ENCODE data around the gene TADA2A.
"Not testable (repeated sequence)": the region's sequence is repeated elsewhere in the genome, so short reads cannot be mapped to it uniquely, and the experiment has no call there.

The TADA2A gene

GRCh38 chr17:37493249-37494027 is 86.8 kb downstream of the TADA2A start:
- no peak for DNase-seq

- DNase-seq: no peak
Observed at GRCh38 chr17:37494401-37494831, 87.7 kb downstream of the TADA2A start.

DNA sequence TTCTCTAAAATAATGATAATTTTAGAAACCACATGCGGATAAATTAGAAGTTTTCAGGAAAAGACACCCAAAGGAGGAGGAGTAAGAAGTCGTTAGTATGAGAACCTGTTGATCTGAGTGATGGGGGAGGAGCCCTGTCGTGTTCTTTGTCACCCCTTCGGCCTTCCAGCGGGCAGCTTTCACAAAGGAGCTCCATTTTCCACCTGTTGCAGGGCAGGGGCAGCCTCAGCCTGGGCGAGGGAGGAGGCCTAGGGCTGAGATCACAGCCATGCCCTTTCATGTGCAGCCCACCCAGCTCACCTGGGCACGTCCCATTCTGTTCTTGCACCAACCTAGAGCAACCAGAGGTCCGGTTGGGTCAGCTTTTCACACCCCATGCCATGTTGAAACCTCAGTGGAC is 88.3 kb downstream of the TADA2A start:
- DNase-seq: no peak

DNA sequence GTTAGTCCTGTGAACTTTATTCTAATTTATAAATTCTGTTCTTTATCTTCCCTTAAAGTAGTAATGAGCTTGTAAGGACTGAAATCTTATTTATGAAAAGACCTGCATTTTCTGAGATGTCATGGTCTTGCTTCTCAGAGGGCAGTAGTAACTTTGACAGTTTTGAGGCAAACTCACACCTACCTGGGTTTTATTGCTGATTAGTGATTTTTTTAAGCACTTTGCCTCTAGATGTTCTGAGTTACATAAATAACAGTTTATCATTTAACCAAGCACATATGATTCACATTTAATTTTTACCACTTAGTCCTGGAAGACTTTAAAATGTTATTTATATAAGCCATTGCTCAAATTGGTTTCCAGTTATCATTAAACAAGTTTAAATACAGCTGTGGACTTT is 93.7 kb downstream of the TADA2A start:
- no peak for DNase-seq

DNA sequence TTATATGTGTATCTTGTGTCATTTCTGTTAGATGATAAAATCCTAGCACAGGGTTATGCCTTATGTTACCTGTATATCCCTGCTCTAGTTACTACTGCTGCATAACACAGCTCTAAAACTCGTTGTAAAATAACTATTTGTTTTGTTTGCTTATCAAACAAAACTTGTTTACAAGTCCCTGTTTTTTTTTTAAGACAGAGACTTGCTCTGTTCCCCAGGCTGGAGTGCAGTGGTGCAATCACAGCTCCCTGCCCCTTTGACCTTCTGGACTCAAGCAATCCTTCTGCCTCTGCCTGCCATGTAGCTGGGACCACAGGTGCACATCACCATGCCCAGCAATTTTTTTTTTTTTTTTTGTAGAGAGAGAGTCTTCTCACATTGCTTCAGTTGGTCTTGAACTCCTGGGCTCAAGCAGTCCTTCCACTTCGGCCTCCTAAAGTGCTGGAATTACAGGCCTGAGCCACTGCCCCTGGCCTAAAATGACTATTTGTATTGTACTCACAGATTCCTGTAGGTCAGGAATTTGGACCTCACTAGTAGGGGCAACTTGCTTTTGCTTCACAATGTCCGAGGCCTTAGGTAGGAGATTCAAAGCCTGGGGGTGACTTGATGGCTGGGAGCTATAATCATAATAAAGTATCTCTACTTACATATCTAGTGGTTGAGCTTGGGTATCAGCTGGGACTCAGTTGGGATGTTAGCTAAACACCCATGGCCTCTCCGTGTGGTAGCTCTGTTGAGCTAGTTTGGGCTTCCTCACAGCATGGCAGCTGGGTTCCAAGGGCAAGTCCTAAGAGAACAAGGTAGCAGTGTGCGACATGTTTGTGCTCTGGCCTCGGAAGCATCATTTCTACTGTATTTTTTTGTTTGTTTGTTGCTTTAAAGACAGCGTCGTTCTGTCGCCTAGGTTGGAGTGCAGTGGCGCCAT is 95.6 kb downstream of the TADA2A start:
- DNase-seq: no peak

GRCh38 chr17:37503148-37503547 is 96.5 kb downstream of the TADA2A start:
- DNase-seq: no peak

DNA sequence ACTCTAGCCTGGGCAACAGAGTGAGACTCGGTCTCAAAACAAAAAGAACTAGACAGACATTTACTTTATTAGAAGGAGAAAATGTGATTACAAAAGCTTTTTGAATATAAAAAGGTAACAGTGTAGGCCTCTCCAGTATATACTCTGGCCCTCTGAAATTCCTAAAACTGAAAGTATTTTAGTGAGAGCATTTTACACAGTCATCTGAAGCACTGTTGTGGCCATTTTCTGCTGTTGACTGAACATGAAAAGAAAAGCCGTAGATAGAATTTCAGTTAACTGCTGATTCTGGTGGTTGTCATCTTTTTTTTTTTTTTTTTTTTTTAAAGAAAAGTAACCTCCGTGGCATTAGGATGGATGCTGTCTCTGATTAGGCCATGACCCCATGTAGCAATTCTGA is 98.6 kb downstream of the TADA2A start:
- no peak for DNase-seq

DNA sequence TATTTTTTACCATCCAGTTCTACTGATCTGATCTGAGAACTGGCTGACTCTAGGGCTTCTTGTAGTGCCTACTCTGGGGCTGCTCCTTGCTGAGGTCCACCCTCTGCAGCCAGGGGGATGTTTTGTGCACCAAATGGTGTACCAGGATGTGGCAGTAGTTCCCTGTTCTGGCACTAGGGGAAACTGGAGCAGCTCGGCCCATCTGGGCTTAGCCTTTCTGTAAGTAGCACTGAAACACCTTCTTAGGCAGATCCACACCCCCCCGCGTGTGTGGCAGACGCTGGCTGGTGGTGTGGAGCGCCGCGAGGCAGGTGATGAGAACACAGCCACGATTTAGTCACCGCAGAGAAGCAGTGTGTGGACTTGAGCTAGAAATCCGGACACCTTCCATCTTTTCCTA is 100.0 kb downstream of the TADA2A start:
- peak in 1 of 2 experiments; percentile 31 for DNase-seq

DNA sequence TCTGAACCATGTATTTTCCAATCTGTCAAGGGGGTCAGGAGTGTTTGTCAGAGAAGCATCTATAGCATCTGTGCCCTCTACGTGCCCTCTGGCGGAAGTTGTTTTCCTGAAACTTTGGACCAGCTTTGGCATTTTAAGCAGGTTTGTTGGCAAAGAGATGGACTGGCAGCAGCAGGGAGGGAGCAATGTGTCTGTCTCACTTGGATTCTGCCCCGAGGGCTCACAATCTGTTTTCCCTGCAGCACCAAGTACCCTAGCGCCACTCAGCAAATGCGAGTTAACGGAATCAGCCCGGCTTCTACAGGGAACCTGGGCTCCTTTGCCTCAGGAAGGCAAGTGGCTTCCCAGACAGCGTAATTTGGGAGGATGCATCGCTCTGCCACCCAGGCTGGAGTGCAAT is 100.4 kb downstream of the TADA2A start:
- DNase-seq: no peak

DNA sequence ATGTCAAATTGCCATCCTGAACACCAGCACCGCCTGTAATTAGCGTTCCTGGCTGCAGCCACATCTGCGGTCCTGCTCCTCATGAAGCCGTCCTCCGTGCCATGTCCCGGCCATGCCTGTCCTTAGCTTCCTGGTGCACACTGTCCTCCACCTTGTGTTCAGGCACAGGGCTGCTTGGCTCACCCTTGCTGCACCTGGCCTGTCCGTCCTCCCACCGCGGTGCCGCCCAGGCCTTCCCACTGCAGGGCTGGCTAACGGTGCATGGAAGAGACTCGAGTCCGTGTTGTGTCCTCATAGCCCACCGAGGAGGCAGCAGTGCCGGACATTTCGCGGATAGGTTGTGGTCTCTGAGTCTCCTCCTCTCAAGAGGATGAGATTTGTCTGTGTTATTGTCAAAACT is 103.4 kb downstream of the TADA2A start:
- DNase-seq: no peak

- DNase-seq: not testable (repeated sequence)
Observed at GRCh38 chr17:37511642-37512041, 105.0 kb downstream of the TADA2A start.

DNA sequence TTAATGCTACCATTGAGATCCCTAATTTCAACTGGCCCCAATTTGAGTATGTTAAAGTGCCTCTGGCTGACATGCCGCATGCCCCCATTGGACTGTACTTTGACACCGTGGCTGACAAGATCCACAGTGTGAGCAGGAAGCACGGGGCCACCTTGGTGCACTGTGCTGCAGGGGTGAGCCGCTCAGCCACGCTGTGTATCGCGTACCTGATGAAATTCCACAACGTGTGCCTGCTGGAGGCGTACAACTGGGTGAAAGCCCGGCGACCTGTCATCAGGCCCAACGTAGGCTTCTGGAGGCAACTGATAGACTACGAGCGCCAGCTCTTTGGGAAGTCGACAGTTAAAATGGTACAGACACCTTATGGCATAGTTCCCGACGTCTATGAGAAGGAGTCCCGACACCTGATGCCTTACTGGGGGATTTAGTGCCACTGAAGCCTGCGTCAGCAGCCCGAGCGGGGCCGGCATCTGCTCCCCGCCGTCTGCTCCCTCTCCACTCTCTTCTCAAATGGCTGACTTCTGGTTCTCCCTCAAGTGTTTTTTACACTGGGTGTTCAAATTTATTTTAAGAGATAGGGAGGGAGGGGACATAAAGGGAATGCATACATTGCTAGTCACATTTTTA is 105.9 kb downstream of the TADA2A start:
- no peak for DNase-seq

- DNase-seq: no peak
Observed at GRCh38 chr17:37513711-37514110, 107.0 kb downstream of the TADA2A start.

DNA sequence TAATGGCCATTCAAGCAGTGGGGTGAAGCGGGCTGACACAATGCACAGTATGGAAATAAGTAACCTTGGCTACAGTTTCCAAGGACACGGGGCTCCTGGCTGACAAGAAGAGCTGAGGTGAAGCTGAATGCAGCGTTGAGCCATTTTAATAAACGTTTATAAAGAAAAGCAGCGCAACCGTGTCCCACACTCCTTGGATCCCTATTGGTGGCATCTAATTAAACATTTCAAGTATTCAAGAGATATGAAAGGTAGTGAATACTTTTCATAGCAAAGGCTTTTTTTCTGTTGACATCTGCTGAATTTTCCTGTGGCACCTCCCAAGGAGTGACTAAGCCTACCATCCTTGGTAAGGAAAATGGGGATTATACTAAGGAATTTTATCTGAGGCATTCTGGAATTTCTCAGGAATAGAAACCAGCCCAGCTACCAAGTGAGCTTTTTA is 109.5 kb downstream of the TADA2A start:
- DNase-seq: no peak

GRCh38 chr17:37517881-37518280 is 111.2 kb downstream of the TADA2A start:
- DNase-seq: no peak

DNA sequence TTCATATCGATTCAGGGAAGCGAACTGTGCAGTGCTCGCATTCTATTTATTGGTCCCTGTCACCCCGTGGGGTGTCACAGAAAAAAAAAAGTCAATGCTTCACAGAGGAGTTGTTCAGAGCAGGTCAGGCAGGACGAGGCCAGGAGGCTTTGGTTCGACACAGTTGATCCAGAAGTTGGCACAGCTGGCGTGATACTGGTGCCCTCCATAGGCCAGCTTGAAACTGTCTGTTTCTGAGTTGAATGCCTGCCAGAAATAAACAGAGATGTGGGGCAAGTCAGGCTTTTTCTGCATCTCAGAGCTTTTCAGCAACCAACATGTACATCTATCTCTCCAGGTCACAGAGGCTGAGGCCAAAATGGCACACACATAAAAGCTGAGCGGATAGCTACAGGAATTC is 112.1 kb downstream of the TADA2A start:
- DNase-seq: no peak

DNA sequence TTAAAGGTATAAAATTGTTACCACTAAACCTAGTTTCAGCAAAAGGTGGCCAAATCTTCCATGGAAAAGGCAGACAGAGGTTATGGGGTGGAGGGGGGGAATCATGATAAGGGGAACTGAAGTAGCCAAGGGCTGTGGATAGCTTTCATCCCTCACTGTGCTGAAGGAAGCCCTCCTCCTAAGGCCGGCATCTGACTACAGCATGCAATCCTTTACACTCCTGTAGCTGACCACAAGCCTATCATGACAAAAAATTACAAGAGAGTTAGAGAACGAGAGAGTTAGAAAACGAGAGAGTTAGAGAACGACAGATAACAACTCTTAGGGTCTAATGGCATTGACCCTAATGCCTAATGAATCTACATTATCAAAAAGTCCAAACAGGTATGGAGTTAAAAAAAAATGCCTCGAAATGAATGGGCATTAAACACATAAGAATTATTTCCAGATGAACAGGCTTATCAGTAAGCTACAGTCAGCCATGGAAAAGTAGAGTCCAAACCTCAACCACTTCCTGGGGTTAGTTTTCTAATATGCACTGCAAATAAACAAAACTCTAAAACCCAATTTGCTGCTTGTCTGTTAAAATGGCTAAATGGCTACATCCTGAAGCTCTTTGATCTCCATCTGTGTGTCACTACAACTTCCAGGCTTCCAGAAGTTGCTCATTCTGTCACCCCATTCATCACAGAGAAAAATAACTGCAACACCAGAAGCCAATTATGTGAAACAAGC is 112.7 kb downstream of the TADA2A start:
- DNase-seq: no peak

DNA sequence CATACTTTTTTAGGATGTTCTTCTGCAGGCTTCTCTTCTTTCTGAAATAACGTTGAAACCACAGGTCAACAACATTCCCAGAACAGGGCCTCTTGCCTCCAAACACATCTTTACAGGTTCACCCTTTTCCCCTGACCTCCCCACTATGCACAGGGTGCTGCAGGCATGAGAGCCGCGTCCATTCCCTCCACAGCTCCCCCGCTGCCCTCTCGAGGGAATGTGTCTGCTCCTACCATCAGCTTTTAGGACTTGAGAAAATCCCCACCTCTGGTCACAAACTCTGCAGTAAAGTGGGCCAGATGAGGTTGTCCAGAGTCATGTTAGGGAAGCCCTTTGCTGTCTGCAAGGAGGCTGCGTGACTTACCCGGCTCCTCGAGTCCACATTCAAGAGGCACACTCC is 113.5 kb downstream of the TADA2A start:
- DNase-seq: no peak

DNA sequence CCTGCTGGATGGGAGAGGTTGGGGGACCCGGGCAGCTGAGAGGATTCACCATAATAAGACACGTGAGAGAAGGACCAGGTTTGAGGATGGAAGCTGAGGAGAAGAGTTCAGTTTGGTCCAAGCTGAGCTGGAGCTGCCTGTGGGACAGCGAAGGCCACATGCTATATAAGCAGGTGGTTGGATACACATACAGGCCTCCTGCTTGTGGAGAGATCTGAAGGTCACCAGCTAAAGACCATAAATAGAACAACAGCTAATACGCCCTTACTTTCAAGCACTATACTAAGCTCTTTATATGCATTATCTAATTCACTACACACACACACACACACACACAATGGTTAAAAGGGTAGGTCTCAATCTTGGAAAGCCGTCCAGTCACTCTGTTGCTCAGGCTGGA is 115.1 kb downstream of the TADA2A start:
- no peak for DNase-seq

DNA sequence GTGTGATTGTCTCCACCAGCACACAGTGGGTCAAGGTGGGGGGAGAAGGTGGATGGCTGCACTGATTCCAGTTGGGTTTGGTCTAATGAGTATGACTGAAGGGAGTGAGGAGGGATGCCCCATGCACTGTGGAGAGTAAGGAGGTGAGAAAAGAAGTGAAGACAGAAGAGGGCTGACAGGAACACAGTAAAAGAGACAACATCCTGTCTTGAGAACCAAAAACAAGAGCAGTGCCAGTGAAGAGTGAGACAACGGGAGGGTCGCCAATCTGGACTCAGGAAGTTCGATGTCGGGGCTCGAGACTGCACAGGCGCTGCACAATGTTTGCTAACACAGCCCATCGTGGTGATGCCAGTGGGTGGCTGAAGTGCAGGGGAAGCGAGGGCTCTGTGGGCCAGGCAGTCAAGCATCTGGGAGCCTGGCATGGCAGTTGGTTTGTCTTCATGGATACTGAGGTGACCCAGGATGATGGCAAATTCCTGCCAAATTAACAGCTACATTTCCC is 117.1 kb downstream of the TADA2A start:
- DNase-seq: no peak

GRCh38 chr17:37527249-37527851 is 120.7 kb downstream of the TADA2A start:
- DNase-seq: no peak
